H1 (cell line): ENCODE measurements around the gene MBNL2.

Source experiments
- ASH2L ChIP-seq: fragments of 200-600, 300-600 bp; sonication (generic); IDR thresholded peaks from one replicate; pipeline ENCODE4 v1.7.1; 2017; ENCODE audit warnings: low read length
- CHD1 ChIP-seq: IDR thresholded peaks from 2 replicates; pipeline ENCODE4 v1.6.1; 2012; ENCODE audit warnings: low read depth, low read length, improper control_type of control experiment
- CTCF ChIP-seq, 3 experiments: IDR thresholded peaks; 1 replicate in 2 of 3; 2 replicates in 1 of 3; pipeline versions ENCODE4 v1.5.1 to v1.6.1; 2011; ENCODE audit warnings: low read length in 3 of 3, mild to moderate bottlenecking in 3 of 3, inconsistent platforms in 2 of 3, low read depth in 1 of 3, moderate library complexity in 1 of 3; ENCODE audit not compliant: insufficient read depth in 1 of 3; ENCODE audit errors: control extremely low read depth in 1 of 3
- EZH2 ChIP-seq: fragments of 200-600 bp; sonication (generic); IDR thresholded peaks from 2 replicates; pipeline ENCODE4 v1.7.1; 2012; ENCODE audit warnings: low read depth, mild to moderate bottlenecking, moderate library complexity, low read length, inconsistent platforms; ENCODE audit not compliant: severe bottlenecking
- SRF ChIP-seq: IDR thresholded peaks from 2 replicates; pipeline ENCODE4 v1.6.1; 2011; ENCODE audit warnings: mild to moderate bottlenecking, low read depth, low read length, moderate library complexity

DNA sequence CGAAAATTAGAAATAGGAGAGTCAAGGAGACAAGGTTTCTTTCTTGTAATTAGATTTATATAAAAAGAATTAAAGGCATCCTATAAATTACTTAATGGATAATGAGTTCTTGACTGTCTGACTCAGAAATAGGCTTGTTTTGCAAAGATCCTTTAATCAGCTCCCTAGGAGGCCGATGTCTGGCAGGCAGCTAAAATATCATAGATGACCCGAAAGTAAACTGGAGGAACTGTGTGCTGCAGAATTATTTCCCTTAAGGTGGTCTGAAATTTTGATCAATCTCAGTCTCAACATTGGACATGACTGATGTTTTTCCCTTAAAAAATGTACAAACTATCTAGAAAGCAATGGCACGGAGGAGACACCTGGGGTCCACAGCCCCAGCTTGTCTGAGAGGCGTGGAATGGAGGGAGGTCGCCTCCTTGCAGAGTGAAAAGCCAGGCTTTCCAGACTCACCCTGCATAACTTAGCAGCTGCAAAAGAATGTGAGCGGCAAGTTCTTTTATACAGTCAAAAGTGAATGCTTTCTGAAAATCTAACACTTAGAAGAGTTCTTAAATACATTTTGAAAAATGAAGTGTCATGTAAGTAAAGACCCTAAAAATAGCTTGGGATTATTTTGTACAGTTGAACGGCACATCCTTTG, 44.8 kb downstream of the MBNL2 start:
- TF ChIP-seq EZH2 (no peak), SRF (no peak), ASH2L (no peak), CHD1 (no peak), CTCF (IDR thresholded peaks at IDR 0.05; ENCODE audit: control extremely low read depth in 1 of 3, insufficient read depth in 1 of 3, low read depth in 1 of 3, low read length in 3 of 3) (no peak)
